ENCODE results near the gene ZC3HAV1. TPM values are rescaled to one million over a fixed set of nuclear protein-coding genes. Genes with fewer than 3 reads are reported as not detected.
A peak's percentile ranks its signal among the peaks of the same experiment; 100 is the strongest.

Gene ZC3HAV1
- total RNA-seq, 1 donor from 2014 or later = 11.0 TPM

- no peak for TF ChIP-seq CTCF (IDR thresholded peaks at IDR 0.05)
- TF ChIP-seq EZH2 (IDR thresholded peaks at IDR 0.05) = no peak
- TF ChIP-seq EZH2phosphoT487 (IDR thresholded peaks at IDR 0.05) = no peak
- peaks cover 15% of the 10 kb centered on the region for H3K4me1 Mint-ChIP-seq
- H3K4me2 ChIP-seq = no peak overlapping the region
- peaks cover 6% of the 10 kb centered on the region for H3K27me3 Mint-ChIP-seq (ENCODE audit: insufficient read depth, low read depth)
- H3K4me3 ChIP-seq = no peak overlapping the region
- H3K9me3 ChIP-seq (ENCODE audit: low read depth) = no peaks in the 10 kb centered on the region
- H3F3A ChIP-seq (ENCODE audit: low read depth) = peaks cover 18% of the 10 kb centered on the region
- no peak overlapping the region for H3K9ac ChIP-seq
- no peak overlapping the region for H3K27ac ChIP-seq
- peaks cover 27% of the 10 kb centered on the region for H3K4me1 ChIP-seq
- no peak overlapping the region for H3K4me3 Mint-ChIP-seq
- peak overlapping the region; percentile 17 for H3K27ac Mint-ChIP-seq
- H4K20me1 ChIP-seq (ENCODE audit: low read depth) = no peaks in the 10 kb centered on the region
- no peaks in the 10 kb centered on the region for H3K27me3 ChIP-seq
- H3K79me2 ChIP-seq (ENCODE audit: low read depth) = no peaks in the 10 kb centered on the region
- H3K36me3 ChIP-seq = no peaks in the 10 kb centered on the region
- no peak for DNase-seq (ENCODE audit: low spot score)
- H3K36me3 Mint-ChIP-seq = peaks cover 5% of the 10 kb centered on the region
- peaks cover under 1% of the 10 kb centered on the region for H3K9me3 Mint-ChIP-seq
- H2AFZ ChIP-seq (replicated peaks) = no peak overlapping the region
Observed at GRCh38 chr7:139092090-139092796, 17.3 kb downstream of the ZC3HAV1 start.

GRCh38 chr7:139091677-139091996 is 17.9 kb downstream of the ZC3HAV1 start:
- H3K36me3 Mint-ChIP-seq = peaks cover 11% of the 10 kb centered on the region
- Histone ChIP-seq H3F3A (ENCODE audit: low read depth) (peaks cover 17% of the 10 kb centered on the region), H3K79me2 (ENCODE audit: low read depth) (no peaks in the 10 kb centered on the region), H3K4me1 (peaks cover 27% of the 10 kb centered on the region), H2AFZ (replicated peaks) (no peak overlapping the region), H3K9me3 (ENCODE audit: low read depth) (no peaks in the 10 kb centered on the region), H3K9ac (no peak overlapping the region), H3K36me3 (no peaks in the 10 kb centered on the region), H4K20me1 (ENCODE audit: low read depth) (no peaks in the 10 kb centered on the region), H3K4me2 (no peak overlapping the region), H3K27me3 (no peaks in the 10 kb centered on the region), H3K27ac (no peak overlapping the region), H3K4me3 (no peak overlapping the region)
- H3K4me1 Mint-ChIP-seq = peaks cover 15% of the 10 kb centered on the region
- H3K27me3 Mint-ChIP-seq (ENCODE audit: insufficient read depth, low read depth) = peaks cover 9% of the 10 kb centered on the region
- peaks cover 2% of the 10 kb centered on the region for H3K9me3 Mint-ChIP-seq
- no peak overlapping the region for H3K27ac Mint-ChIP-seq
- no peak for DNase-seq (ENCODE audit: low spot score)
- TF ChIP-seq EZH2 (IDR thresholded peaks at IDR 0.05) (no peak), CTCF (IDR thresholded peaks at IDR 0.05) (no peak), EZH2phosphoT487 (IDR thresholded peaks at IDR 0.05) (no peak)
- H3K4me3 Mint-ChIP-seq = no peak overlapping the region

GRCh38 chr7:139089118-139089517 is 20.4 kb downstream of the ZC3HAV1 start:
- no peak overlapping the region for H3K4me3 Mint-ChIP-seq
- DNase-seq (ENCODE audit: low spot score) = no peak
- H3K36me3 ChIP-seq = no peaks in the 10 kb centered on the region
- peaks cover 15% of the 10 kb centered on the region for H3K36me3 Mint-ChIP-seq
- no peak overlapping the region for H3K27ac ChIP-seq
- H3K4me1 ChIP-seq = peaks cover 17% of the 10 kb centered on the region
- no peaks in the 10 kb centered on the region for H3K27me3 ChIP-seq
- H3K79me2 ChIP-seq (ENCODE audit: low read depth) = no peaks in the 10 kb centered on the region
- no peak overlapping the region for H3K4me2 ChIP-seq
- H3F3A ChIP-seq (ENCODE audit: low read depth) = peaks cover 5% of the 10 kb centered on the region
- peaks cover 9% of the 10 kb centered on the region for H3K27me3 Mint-ChIP-seq (ENCODE audit: insufficient read depth, low read depth)
- no peak overlapping the region for H3K9ac ChIP-seq
- peaks cover 2% of the 10 kb centered on the region for H3K9me3 Mint-ChIP-seq
- no peak overlapping the region for H3K27ac Mint-ChIP-seq
- H3K9me3 ChIP-seq (ENCODE audit: low read depth) = no peaks in the 10 kb centered on the region
- H3K4me3 ChIP-seq = no peak overlapping the region
- H2AFZ ChIP-seq (replicated peaks) = no peak overlapping the region
- TF ChIP-seq EZH2 (IDR thresholded peaks at IDR 0.05) (no peak), CTCF (IDR thresholded peaks at IDR 0.05) (no peak), EZH2phosphoT487 (IDR thresholded peaks at IDR 0.05) (no peak)
- H4K20me1 ChIP-seq (ENCODE audit: low read depth) = no peaks in the 10 kb centered on the region
- peaks cover 4% of the 10 kb centered on the region for H3K4me1 Mint-ChIP-seq
